Skeletal muscle tissue (tissue), 4 donors: ENCODE measurements around the gene PRKAG1. TPM values are rescaled to one million over a fixed set of nuclear protein-coding genes. Genes with fewer than 3 reads are reported as not detected.
A peak's percentile ranks its signal among the peaks of the same experiment; 100 is the strongest.

ENCODE experiments used
- H3K27ac ChIP-seq: one replicate; pipeline ENCODE4 v1.7.0; 2013; ENCODE audit warnings: mild to moderate bottlenecking, low read depth, low read length, inconsistent platforms
- H3K27me3 ChIP-seq, 3 donors: one replicate each; pipeline ENCODE4 v1.7.0; 2013; ENCODE audit warnings: low read length in 3 of 3; ENCODE audit not compliant: control insufficient read depth in 3 of 3, insufficient read depth in 3 of 3
- H3K36me3 ChIP-seq, 3 donors: one replicate each; pipeline ENCODE4 v1.7.0; 2013; ENCODE audit warnings: low read length in 3 of 3; ENCODE audit not compliant: control insufficient read depth in 3 of 3, insufficient read depth in 3 of 3
- H3K4me1 ChIP-seq, 3 donors: one replicate each; pipeline ENCODE4 v1.7.0; 2013; ENCODE audit warnings: low read length in 3 of 3, mild to moderate bottlenecking in 3 of 3; ENCODE audit not compliant: control insufficient read depth in 3 of 3, insufficient read depth in 3 of 3
- H3K4me3 ChIP-seq, 3 donors: one replicate each; pipeline ENCODE4 v1.7.0; 2013; ENCODE audit warnings: low read length in 3 of 3
- H3K9ac ChIP-seq, 3 donors: one replicate each; pipeline ENCODE4 v1.7.0; 2013; ENCODE audit warnings: low read length in 3 of 3, mild to moderate bottlenecking in 3 of 3, moderate library complexity in 2 of 3, low read depth in 1 of 3
- H3K9me3 ChIP-seq, 3 donors: one replicate each; pipeline ENCODE4 v1.7.0; 2013; ENCODE audit warnings: low read length in 3 of 3; ENCODE audit not compliant: control insufficient read depth in 3 of 3
- total RNA-seq: library from RNA; depleted of rRNA; stranded (reverse); fragments of >200 nt; gene quantifications from one replicate; pipeline ENCODE4 v1.2.3, GENCODE V29; 2014
- donor health status: Osteomylitis.

Gene PRKAG1
- total RNA-seq, 1 donor from 2014 or later: 41.8 TPM

DNA sequence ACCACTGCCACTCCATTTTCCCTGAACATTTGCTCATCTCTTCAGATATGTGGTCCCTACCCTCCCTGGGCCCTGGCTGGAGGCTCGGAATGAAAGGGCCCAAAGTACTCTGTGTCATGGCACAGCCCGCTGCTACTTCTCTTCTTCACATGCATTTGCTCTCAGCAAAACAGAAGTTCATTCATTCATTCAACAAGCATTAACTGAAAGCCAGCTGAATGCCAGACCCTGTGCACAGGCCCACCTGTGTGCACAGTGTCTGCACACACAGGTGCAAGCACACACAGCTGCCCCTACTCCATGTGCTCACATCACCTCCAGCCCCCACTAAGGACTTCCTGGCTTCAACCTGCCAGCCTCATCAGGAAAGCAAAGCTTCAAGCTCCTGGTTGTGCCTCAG lies 32.7 kb downstream of the PRKAG1 start:
- no peak overlapping the region for H3K27ac ChIP-seq

DNA sequence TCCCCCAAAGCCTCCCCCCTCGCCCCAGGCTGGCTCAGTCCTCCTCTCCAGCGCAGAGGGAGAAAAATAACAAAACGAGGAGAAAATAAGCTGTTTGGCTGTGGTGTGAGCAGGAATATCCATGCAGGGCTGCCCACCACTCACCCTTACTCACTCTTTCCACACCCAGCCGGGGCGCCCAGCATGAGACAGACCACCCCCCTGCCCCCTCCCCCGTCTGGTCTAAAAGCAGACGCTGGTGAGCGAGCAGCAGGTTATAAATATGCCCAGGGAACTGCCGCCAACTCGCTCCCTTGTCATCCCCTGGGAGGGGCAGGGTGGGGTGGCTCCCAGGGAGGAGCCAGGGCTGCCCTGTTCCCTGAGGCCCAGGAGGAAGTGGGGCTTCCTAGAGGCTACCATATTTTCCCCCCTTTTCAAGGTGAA lies 33.1 kb downstream of the PRKAG1 start:
- H3K27ac ChIP-seq: no peak overlapping the region
- no peaks in the 10 kb centered on the region for H3K36me3 ChIP-seq
- H3K27me3 ChIP-seq: peaks cover 20 to 46% (median 40%) of the 10 kb centered on the region in 3 donors
- H3K4me1 ChIP-seq: peaks cover 15 to 37% (median 22%) of the 10 kb centered on the region in 3 donors
- H3K9ac ChIP-seq: peak overlapping the region; percentile 53 to 69 (median 66)
- peak overlapping the region; percentile 15 to 35 (median 35) for H3K4me3 ChIP-seq
- H3K9me3 ChIP-seq: no peaks in the 10 kb centered on the region

More for the DNA sequence above, 32.7 kb downstream of the PRKAG1 start:
- peaks cover 11 to 33% (median 18%) of the 10 kb centered on the region in 3 donors for H3K4me1 ChIP-seq
- H3K36me3 ChIP-seq: no peaks in the 10 kb centered on the region
- peaks cover 15 to 42% (median 35%) of the 10 kb centered on the region in 3 donors for H3K27me3 ChIP-seq
- no peaks in the 10 kb centered on the region for H3K9me3 ChIP-seq
- peak overlapping the region in 1 of 3 donors; percentile 66 for H3K9ac ChIP-seq
- peak overlapping the region in 2 of 3 donors; percentile 15 to 35 for H3K4me3 ChIP-seq

DNA sequence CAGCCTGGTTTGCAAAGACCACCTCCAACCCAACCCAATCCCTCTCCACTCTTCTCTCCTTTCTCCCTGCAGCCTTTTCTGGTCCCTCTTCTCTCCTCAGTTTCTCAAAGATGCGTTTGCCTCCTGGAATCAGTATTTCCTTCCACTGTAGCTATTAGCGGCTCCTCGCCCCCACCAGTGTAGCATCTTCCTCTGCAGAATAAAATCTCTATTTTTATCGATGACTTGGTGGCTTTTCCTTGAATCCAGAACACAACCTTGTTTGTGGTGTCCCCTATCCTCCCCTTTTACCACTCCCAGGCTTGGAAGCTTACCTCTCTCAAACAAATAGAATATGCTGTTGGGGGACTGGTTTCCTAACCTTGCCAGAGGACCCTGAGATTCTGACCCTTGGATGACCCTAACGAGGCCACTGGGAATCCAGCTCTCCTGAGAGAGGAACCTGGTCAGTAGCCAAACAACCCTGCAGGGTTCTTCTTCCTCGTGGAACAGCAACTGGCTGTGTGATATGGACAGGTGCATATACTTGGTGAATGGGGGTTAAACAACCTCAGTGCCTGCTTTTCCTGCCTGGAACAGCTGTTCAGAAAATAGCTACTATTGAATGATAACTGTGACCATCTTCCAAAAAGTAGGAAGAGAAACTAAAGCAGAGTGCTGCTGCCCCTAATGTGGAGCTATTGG lies 36.0 kb downstream of the PRKAG1 start:
- Histone ChIP-seq H3K9me3 (no peaks in the 10 kb centered on the region), H3K9ac (no peak overlapping the region), H3K4me3 (no peak overlapping the region), H3K4me1 (peaks cover 37 to 58% (median 45%) of the 10 kb centered on the region in 3 donors), H3K36me3 (no peaks in the 10 kb centered on the region), H3K27ac (no peak overlapping the region), H3K27me3 (peaks cover 49 to 72% (median 64%) of the 10 kb centered on the region in 3 donors)

DNA sequence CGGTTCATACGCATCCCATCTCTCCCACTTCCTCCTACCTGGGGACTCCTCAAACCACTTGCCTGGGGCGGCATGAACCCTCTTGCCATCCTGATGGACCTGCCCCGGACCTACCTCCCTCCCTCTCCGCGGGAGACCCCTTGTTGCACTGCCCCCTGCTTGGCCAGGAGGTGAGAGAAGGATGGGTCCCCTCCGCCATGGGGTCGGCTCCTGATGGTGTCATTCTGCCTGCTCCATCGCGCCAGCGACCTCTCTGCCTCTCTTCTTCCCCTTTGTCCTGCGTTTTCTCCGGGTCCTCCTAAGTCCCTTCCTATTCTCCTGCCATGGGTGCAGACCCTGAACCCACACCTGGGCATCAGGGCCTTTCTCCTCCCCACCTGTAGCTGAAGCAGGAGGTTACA lies 36.8 kb downstream of the PRKAG1 start:
- no peak overlapping the region for H3K4me3 ChIP-seq
- H3K9me3 ChIP-seq: no peaks in the 10 kb centered on the region
- H3K27me3 ChIP-seq: peaks cover 57 to 75% (median 71%) of the 10 kb centered on the region in 3 donors
- H3K27ac ChIP-seq: no peak overlapping the region
- H3K9ac ChIP-seq: no peak overlapping the region
- H3K4me1 ChIP-seq: peaks cover 37 to 61% (median 45%) of the 10 kb centered on the region in 3 donors
- H3K36me3 ChIP-seq: no peaks in the 10 kb centered on the region

DNA sequence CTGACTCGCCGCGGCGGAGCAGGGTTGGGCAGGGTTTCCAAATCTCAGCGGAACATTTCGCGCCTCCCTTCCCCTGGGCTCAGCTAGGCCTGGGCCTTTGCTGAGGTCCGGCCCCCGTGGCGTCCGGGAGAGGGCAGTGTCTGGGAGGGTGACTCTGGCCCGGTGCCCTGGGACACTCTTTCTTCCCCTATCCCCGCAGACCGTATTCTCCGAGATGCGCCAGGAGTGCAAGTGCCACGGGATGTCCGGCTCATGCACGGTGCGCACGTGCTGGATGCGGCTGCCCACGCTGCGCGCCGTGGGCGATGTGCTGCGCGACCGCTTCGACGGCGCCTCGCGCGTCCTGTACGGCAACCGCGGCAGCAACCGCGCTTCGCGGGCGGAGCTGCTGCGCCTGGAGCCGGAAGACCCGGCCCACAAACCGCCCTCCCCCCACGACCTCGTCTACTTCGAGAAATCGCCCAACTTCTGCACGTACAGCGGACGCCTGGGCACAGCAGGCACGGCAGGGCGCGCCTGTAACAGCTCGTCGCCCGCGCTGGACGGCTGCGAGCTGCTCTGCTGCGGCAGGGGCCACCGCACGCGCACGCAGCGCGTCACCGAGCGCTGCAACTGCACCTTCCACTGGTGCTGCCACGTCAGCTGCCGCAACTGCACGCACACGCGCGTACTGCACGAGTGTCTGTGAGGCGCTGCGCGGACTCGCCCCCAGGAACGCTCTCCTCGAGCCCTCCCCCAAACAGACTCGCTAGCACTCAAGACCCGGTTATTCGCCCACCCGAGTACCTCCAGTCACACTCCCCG lies 37.4 kb downstream of the PRKAG1 start:
- H3K4me1 ChIP-seq: peaks cover 37 to 60% (median 45%) of the 10 kb centered on the region in 3 donors
- H3K27ac ChIP-seq: no peak overlapping the region
- peak overlapping the region; percentile 57 to 70 (median 57) for H3K4me3 ChIP-seq
- peak overlapping the region in 1 of 3 donors; percentile 16 for H3K9ac ChIP-seq
- no peaks in the 10 kb centered on the region for H3K9me3 ChIP-seq
- H3K27me3 ChIP-seq: peaks cover 58 to 76% (median 73%) of the 10 kb centered on the region in 3 donors
- no peaks in the 10 kb centered on the region for H3K36me3 ChIP-seq

DNA sequence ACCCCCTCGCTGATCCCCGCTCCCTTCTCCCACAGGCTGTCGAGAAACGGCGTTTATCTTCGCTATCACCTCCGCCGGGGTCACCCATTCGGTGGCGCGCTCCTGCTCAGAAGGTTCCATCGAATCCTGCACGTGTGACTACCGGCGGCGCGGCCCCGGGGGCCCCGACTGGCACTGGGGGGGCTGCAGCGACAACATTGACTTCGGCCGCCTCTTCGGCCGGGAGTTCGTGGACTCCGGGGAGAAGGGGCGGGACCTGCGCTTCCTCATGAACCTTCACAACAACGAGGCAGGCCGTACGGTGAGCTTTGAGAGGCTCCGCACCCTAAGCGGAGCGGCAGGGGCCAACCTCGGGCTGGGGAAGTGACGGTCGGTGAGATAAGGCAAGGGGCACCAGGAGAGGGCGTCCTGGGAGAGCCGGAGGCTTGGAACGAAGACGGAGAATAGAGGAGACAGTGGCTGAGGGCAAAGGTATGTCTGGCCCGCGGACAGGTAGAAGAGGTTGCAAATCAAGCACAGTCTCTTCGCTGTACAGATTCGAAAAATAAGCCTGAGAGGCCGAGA lies 38.1 kb downstream of the PRKAG1 start:
- H3K36me3 ChIP-seq: no peaks in the 10 kb centered on the region
- H3K9ac ChIP-seq: peak overlapping the region in 1 of 3 donors; percentile 60
- H3K27me3 ChIP-seq: peaks cover 60 to 79% (median 77%) of the 10 kb centered on the region in 3 donors
- H3K27ac ChIP-seq: no peak overlapping the region
- H3K9me3 ChIP-seq: no peaks in the 10 kb centered on the region
- peaks cover 33 to 53% (median 39%) of the 10 kb centered on the region in 3 donors for H3K4me1 ChIP-seq
- H3K4me3 ChIP-seq: peak overlapping the region; percentile 57 to 70 (median 57)

DNA sequence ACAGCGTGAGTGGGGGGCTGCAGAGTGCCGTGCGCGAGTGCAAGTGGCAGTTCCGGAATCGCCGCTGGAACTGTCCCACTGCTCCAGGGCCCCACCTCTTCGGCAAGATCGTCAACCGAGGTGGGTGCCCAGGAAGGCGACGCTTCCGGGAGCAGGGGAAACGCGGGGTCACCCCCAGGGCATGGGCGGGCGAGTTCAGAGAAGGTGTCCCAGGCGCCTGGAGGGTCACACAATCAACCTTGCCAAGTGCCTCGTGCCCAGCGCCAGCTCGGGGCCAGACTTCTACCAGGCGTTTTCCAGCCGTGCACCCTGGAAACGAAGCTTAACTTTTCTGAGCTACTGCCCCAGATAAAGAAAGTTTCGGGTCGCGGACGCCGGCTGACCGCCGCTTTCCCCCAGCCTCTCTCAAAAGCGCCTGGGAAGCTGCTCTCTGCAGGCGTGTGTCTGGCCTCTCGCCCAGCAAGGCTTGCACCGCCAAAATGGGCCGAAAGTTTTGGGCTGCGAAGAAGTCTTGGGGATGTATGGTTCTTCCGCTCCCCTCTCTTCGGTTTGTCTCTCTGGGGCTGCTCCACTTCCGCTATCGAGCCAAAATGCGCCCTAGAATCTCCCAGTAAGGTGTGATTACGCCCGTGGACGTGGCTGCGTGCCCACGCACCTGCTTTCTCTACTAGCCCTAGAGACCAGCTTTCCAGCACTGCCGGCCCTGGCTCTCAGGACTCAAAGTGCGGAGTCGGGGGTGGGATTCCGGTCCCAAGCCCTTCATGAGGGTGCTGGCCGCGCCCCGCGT lies 38.8 kb downstream of the PRKAG1 start:
- Histone ChIP-seq H3K27ac (no peak overlapping the region), H3K36me3 (no peaks in the 10 kb centered on the region), H3K9ac (peak overlapping the region in 2 of 3 donors; percentile 20 to 60), H3K9me3 (no peaks in the 10 kb centered on the region), H3K4me1 (peaks cover 33 to 47% (median 34%) of the 10 kb centered on the region in 3 donors), H3K4me3 (peak overlapping the region; percentile 57 to 70 (median 57)), H3K27me3 (peaks cover 59 to 83% (median 78%) of the 10 kb centered on the region in 3 donors)

DNA sequence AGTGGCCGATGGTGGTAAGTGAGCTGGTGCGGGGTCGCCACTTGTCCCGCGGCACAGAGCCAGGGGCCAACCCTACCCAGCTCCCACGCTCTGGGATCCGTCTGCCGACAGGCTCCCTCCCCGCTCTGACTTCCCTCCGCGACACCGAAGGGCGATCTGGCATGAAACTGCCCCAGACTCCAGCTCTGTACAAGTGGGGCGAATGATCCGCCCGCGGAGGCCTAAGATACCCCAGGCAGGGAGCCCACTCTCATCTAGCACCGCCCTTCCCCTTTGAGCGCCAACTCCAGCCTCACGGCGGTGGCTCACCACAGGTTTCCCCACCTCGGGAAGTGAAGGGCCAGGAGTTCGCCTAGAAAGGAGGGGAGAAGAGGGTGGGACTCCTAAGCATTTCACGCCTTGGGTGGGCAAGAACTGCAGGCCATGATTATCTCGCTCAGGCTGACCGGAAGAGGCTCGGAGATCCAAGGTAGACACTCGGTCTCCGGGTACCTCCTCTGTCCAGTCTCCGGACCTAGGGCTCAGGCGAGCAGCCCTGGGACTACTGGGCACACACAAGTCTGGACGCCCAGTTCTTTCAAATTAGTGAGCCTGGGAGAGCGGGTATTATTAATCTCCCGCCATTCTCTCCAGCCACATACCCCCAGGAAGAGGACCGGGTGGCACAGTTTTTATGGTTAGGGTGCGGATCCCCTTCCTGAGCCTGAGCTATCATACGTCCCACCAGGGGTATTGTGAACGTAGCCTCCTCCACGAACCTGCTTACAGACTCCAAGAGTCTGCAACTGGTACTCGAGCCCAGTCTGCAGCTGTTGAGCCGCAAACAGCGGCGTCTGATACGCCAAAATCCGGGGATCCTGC lies 39.6 kb downstream of the PRKAG1 start:
- Histone ChIP-seq H3K27me3 (peaks cover 65 to 88% (median 80%) of the 10 kb centered on the region in 3 donors), H3K27ac (no peak overlapping the region)

More for the DNA sequence above, 39.6 kb downstream of the PRKAG1 start:
- peak overlapping the region; percentile 57 to 70 (median 57) for H3K4me3 ChIP-seq
- H3K4me1 ChIP-seq: peaks cover 33 to 44% (median 34%) of the 10 kb centered on the region in 3 donors
- H3K9ac ChIP-seq: peak overlapping the region in 2 of 3 donors; percentile 20 to 60
- H3K9me3 ChIP-seq: no peaks in the 10 kb centered on the region
- no peaks in the 10 kb centered on the region for H3K36me3 ChIP-seq
